ENCODE data around the gene FHAD1.

DNA sequence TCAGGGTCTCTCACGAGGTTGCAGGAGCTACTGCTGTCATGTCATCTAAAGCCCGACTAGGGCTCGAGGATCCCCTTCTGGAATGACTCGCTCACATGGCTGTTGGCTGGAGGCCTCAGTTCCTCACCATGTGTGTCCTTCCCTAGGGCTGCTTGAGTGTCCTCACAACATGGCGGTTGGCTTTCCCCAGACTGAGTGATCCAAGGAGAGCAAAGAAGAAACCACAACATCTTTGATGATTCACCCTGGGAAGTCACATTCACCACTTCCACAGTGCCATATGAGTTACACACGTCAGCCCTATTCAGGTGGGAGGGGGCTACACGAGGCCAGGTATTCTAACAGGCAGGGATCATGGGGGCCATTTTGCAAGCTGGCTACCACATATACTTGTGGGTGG lies 64.9 kb downstream of the FHAD1 start:
- TF ChIP-seq, protein P1, sequence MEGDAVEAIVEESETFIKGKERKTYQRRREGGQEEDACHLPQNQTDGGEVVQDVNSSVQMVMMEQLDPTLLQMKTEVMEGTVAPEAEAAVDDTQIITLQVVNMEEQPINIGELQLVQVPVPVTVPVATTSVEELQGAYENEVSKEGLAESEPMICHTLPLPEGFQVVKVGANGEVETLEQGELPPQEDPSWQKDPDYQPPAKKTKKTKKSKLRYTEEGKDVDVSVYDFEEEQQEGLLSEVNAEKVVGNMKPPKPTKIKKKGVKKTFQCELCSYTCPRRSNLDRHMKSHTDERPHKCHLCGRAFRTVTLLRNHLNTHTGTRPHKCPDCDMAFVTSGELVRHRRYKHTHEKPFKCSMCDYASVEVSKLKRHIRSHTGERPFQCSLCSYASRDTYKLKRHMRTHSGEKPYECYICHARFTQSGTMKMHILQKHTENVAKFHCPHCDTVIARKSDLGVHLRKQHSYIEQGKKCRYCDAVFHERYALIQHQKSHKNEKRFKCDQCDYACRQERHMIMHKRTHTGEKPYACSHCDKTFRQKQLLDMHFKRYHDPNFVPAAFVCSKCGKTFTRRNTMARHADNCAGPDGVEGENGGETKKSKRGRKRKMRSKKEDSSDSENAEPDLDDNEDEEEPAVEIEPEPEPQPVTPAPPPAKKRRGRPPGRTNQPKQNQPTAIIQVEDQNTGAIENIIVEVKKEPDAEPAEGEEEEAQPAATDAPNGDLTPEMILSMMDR (conservative IDR thresholded peaks at IDR 0.05 in 1 of 2, IDR thresholded peaks at IDR 0.05 in 1 of 2; ENCODE audit: extremely low read depth in 1 of 2, insufficient read depth in 1 of 2, low read depth in 1 of 2, low read length in 2 of 2): no peak
- TF ChIP-seq EZH2 (IDR thresholded peaks at IDR 0.05; ENCODE audit: borderline replicate concordance, low read length): no peak

Data from mammary epithelial cell (primary cell).